HepG2 (cell line): ENCODE results near the gene NME4. TPM values are rescaled to one million over a fixed set of nuclear protein-coding genes. Genes with fewer than 3 reads are reported as not detected.

Experiments
- AHR ChIP-seq: IDR thresholded peaks from 2 replicates; pipeline ENCODE4 v1.6.1; 2018; ENCODE audit warnings: missing genetic modification reagents, missing compliant biosample characterization
- BORCS8-MEF2B ChIP-seq: sonication (generic); formaldehyde crosslinking; IDR thresholded peaks from 2 replicates; pipeline ENCODE4 v1.8.0; 2022; ENCODE audit warnings: mild to moderate bottlenecking, missing genetic modification reagents
- HIVEP1 ChIP-seq: sonication (generic); formaldehyde crosslinking; IDR thresholded peaks from 2 replicates; pipeline ENCODE4 v1.4.0; 2020; ENCODE audit warnings: mild to moderate bottlenecking, missing genetic modification reagents
- HMG20B ChIP-seq: conservative IDR thresholded peaks from 2 replicates; pipeline ENCODE4 v1.6.1; 2016; ENCODE audit warnings: missing genetic modification reagents, missing compliant biosample characterization
- KLF16 ChIP-seq, 2 experiments: sonication (generic) in 1 of 2; formaldehyde crosslinking in 1 of 2; IDR thresholded peaks; 2 replicates each; pipeline versions ENCODE4 v1.6.1 to v1.8.0; 2016 to 2023; ENCODE audit warnings: missing genetic modification reagents in 2 of 2, missing compliant biosample characterization in 1 of 2
- MBNL3 ChIP-seq: fragments of 250-450 bp; sonication (Bioruptor Pico); conservative IDR thresholded peaks from 2 replicates; pipeline ENCODE4 v1.8.0; 2022; ENCODE audit warnings: mild to moderate bottlenecking, inconsistent platforms
- MEIS2 ChIP-seq: sonication (generic); formaldehyde crosslinking; IDR thresholded peaks from 2 replicates; pipeline ENCODE4 v1.9.0; 2021; ENCODE audit warnings: mild to moderate bottlenecking, missing genetic modification reagents
- MXD4 ChIP-seq: IDR thresholded peaks from 2 replicates; pipeline ENCODE4 v1.6.1; 2016; ENCODE audit warnings: mild to moderate bottlenecking, missing biosample characterization, missing genetic modification reagents
- NRL ChIP-seq: sonication (generic); formaldehyde crosslinking; IDR thresholded peaks from 2 replicates; pipeline ENCODE4 v1.5.0; 2020; ENCODE audit warnings: missing genetic modification reagents, mild to moderate bottlenecking, moderate library complexity, borderline replicate concordance
- POLR2A ChIP-seq, 2 experiments: IDR thresholded peaks; 2 replicates each; pipeline ENCODE4 v1.6.1; 2011; ENCODE audit warnings: low read depth in 2 of 2, low read length in 2 of 2, mild to moderate bottlenecking in 1 of 2, moderate library complexity in 1 of 2; ENCODE audit not compliant: insufficient read depth in 1 of 2
- RBM22 ChIP-seq: fragments of 200-400 bp; formaldehyde crosslinking; optimal IDR thresholded peaks from 2 replicates; pipeline ENCODE3; 2017; ENCODE audit warnings: mild to moderate bottlenecking, low read length, moderate library complexity
- SIX4 ChIP-seq: sonication (generic); formaldehyde crosslinking; IDR thresholded peaks from 2 replicates; pipeline ENCODE4 v1.4.0; 2020; ENCODE audit warnings: missing genetic modification reagents
- TP53 ChIP-seq: sonication (generic); formaldehyde crosslinking; conservative IDR thresholded peaks from 2 replicates; pipeline ENCODE4 v1.4.0; 2020; ENCODE audit warnings: missing genetic modification reagents
- ZBTB20 ChIP-seq: sonication (generic); formaldehyde crosslinking; IDR thresholded peaks from 2 replicates; pipeline ENCODE4 v1.8.1; 2023; ENCODE audit warnings: missing genetic modification reagents, low read depth, mild to moderate bottlenecking, borderline replicate concordance
- ZNF3 ChIP-seq: IDR thresholded peaks from 2 replicates; pipeline ENCODE4 v1.7.0; 2017; ENCODE audit warnings: inconsistent platforms
- ZNF557 ChIP-seq: sonication (generic); formaldehyde crosslinking; IDR thresholded peaks from 2 replicates; pipeline ENCODE4 v1.4.0; 2020; ENCODE audit warnings: missing genetic modification reagents
- ZNF674 ChIP-seq: sonication (generic); formaldehyde crosslinking; IDR thresholded peaks from 2 replicates; pipeline ENCODE4 v1.5.0; 2020; ENCODE audit warnings: low read depth, mild to moderate bottlenecking, missing genetic modification reagents
- ZNF761 ChIP-seq: sonication (generic); formaldehyde crosslinking; conservative IDR thresholded peaks from 2 replicates; pipeline ENCODE4 v1.4.0; 2020; ENCODE audit warnings: mild to moderate bottlenecking, missing genetic modification reagents
- ZNF776 ChIP-seq: sonication (generic); formaldehyde crosslinking; IDR thresholded peaks from 2 replicates; pipeline ENCODE4 v1.4.0; 2020; ENCODE audit warnings: mild to moderate bottlenecking, missing genetic modification reagents
- polyA plus RNA-seq, 8 experiments: library from polyadenylated mRNA; depleted of rRNA in 3 of 8; stranded (reverse) in 7 of 8; unstranded in 1 of 8; fragments of >200 nt; fragmentation: Illumina TruSeq in 4 of 8; extraction: Trizol in 4 of 8; gene quantifications; 2 replicates each; pipeline versions ENCODE4 v1.2.1 to v1.2.3, GENCODE V29; 2011 to 2016; ENCODE audit warnings: low read depth in 4 of 8, missing spikeins in 1 of 8, mixed read lengths in 1 of 8; ENCODE audit not compliant: insufficient read depth in 1 of 8
- total RNA-seq, 5 experiments: library from RNA; depleted of rRNA; stranded (reverse); fragments of >200 nt; fragmentation: Illumina TruSeq; extraction: Trizol; gene quantifications; 2 replicates each; pipeline ENCODE4 v1.2.3, GENCODE V29; 2016; ENCODE audit warnings: low read depth in 1 of 5
- TF ChIP-seq, protein P1 (sequence below), 2 experiments: sonication (generic) in 1 of 2; formaldehyde crosslinking in 1 of 2; IDR thresholded peaks; 2 replicates each; pipeline versions ENCODE4 v1.6.1 to v1.9.0; 2014 to 2022; ENCODE audit warnings: antibody characterized with exemption in 1 of 2, borderline replicate concordance in 1 of 2, inconsistent platforms in 1 of 2, low read depth in 1 of 2, missing genetic modification reagents in 1 of 2
- TF ChIP-seq, protein P2 (sequence below): conservative IDR thresholded peaks from 2 replicates; pipeline ENCODE4 v1.6.1; 2018; ENCODE audit warnings: missing genetic modification reagents

The NME4 gene
- total and polyA plus RNA-seq, 2 of the 13 experiments (the other 11 are each of a cell fraction or from before 2014, with no cell fraction given), result 121 to 263 TPM

DNA sequence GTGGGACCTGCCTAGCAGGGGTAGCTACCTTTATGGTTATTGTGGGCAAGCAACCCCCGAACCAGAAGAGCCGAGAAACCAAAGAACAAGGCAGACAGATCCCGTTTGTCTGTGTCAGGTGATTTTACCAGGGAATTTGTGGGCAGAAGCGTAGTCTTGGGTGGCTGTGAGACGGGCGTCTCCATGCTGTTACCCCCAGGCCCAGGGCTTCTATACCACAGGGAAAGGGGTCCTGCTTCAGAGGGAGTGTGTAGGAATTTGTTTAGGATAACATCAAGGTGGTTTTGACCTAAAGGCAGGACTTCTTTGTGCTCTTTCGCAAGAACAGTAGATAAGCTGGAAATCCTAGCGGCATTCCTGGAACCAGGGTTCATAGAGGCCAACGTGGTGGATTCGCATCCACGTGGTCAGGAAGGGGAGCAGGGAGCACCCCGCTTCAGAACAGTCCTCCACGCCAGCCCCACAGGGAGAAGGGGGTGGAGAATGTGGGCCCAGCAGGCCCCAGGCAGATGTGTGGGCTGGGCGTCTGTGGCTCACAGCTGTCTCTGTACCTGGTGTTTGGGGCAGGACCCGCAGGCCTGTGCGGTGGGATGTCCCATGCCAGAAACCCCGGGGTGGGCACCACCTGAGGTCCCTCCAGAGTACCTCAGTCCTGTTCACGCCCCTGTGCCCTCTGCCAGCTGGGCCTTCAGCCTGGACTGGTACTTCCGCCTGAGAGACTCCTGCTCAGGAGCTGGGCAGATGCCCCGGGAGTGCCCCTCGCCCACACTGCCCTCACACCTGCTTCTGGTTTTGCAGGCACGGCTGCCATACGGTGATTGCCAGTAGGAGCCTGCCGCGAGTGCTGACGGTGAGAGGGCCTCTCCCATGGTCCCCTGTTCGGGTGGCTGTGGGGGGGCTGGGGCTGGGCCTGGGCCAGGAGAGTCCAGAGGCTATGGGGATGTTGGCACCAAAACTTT is 8.8 kb downstream of the NME4 start (continued):
- TF ChIP-seq, protein P1, sequence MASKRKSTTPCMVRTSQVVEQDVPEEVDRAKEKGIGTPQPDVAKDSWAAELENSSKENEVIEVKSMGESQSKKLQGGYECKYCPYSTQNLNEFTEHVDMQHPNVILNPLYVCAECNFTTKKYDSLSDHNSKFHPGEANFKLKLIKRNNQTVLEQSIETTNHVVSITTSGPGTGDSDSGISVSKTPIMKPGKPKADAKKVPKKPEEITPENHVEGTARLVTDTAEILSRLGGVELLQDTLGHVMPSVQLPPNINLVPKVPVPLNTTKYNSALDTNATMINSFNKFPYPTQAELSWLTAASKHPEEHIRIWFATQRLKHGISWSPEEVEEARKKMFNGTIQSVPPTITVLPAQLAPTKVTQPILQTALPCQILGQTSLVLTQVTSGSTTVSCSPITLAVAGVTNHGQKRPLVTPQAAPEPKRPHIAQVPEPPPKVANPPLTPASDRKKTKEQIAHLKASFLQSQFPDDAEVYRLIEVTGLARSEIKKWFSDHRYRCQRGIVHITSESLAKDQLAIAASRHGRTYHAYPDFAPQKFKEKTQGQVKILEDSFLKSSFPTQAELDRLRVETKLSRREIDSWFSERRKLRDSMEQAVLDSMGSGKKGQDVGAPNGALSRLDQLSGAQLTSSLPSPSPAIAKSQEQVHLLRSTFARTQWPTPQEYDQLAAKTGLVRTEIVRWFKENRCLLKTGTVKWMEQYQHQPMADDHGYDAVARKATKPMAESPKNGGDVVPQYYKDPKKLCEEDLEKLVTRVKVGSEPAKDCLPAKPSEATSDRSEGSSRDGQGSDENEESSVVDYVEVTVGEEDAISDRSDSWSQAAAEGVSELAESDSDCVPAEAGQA (IDR thresholded peaks at IDR 0.05; ENCODE audit: low read depth), result no peak
- TF ChIP-seq, protein P1 (CRISPR knock-in tag; IDR thresholded peaks at IDR 0.05; ENCODE audit: borderline replicate concordance), result no peak
- no peak for TF ChIP-seq ZNF776 (CRISPR knock-in tag)
- peak; percentile 33 for TF ChIP-seq RBM22
- peak; percentile 55; the same call in 1 of the 2 replicates for TF ChIP-seq AHR (CRISPR knock-in tag)
- 0 out of 2 replicates have a peak, but pooled peaks have one; percentile 69 for TF ChIP-seq ZNF761
- peak; percentile 72 for TF ChIP-seq BORCS8-MEF2B (CRISPR knock-in tag)
- TF ChIP-seq MXD4 (CRISPR knock-in tag), result peak; percentile 91
- peak; percentile 3; the same call in 1 of the 2 replicates for TF ChIP-seq NRL (CRISPR knock-in tag)
- peak; percentile 97 for TF ChIP-seq HMG20B
- TF ChIP-seq TP53, result 0 out of 2 replicates have a peak, but pooled peaks have one; percentile 17
- TF ChIP-seq SIX4, result peak; percentile 69; the same call in 1 of the 2 replicates
- TF ChIP-seq MEIS2 (CRISPR knock-in tag), result peak; percentile 47; the same call in 1 of the 2 replicates
- no peak for TF ChIP-seq MBNL3
- TF ChIP-seq ZBTB20 (CRISPR knock-in tag), result peak; percentile 89
- no peak for TF ChIP-seq ZNF3 (CRISPR knock-in tag)
- TF ChIP-seq, protein P2, sequence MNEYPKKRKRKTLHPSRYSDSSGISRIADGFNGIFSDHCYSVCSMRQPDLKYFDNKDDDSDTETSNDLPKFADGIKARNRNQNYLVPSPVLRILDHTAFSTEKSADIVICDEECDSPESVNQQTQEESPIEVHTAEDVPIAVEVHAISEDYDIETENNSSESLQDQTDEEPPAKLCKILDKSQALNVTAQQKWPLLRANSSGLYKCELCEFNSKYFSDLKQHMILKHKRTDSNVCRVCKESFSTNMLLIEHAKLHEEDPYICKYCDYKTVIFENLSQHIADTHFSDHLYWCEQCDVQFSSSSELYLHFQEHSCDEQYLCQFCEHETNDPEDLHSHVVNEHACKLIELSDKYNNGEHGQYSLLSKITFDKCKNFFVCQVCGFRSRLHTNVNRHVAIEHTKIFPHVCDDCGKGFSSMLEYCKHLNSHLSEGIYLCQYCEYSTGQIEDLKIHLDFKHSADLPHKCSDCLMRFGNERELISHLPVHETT, result peak; percentile 80; the same call in 1 of the 2 replicates
- TF ChIP-seq POLR2A (IDR thresholded peaks at IDR 0.05; ENCODE audit: insufficient read depth in 1 of 2, low read depth in 2 of 2, low read length in 2 of 2), result peak; percentile 63 to 64
- TF ChIP-seq ZNF674, result no peak
- TF ChIP-seq ZNF557 (CRISPR knock-in tag), result no peak
- TF ChIP-seq HIVEP1 (CRISPR knock-in tag), result peak; percentile 73; the same call in 1 of the 2 replicates
- TF ChIP-seq KLF16 (CRISPR knock-in tag; IDR thresholded peaks at IDR 0.05), result peak in 1 of 2 experiments; percentile 96; a peak in 2 of 4 replicates
